Eye (tissue), 1 donor: ENCODE data around the gene PTPRT.
"Not testable (repeated sequence)": the region's sequence is repeated elsewhere in the genome, so short reads cannot be mapped to it uniquely, and the experiment has no call there.

Source experiments
- DNase-seq: peaks from one replicate; pipeline ENCODE4 v3.0.0-alpha.2; 2015

The PTPRT gene

DNA sequence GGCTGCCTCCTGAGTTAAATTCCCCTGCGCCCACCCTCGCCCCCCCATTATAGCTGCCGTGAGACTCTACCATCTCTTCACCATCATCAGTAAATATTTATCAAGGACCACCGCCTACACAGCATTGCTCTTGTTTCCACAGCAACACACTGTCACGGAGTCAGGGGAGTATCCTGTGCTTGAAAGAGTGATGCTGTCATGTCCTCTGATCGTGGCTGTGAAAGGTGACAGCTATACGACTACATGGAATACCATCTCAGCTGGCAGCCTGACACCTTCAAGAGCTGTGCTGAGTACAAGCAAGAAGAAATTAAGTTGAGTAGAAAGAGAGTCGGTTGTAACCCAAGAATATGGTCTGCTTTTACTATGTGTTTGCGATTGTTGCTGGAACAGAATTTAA lies 3.4 kb downstream of the PTPRT start:
- no peak for DNase-seq

DNA sequence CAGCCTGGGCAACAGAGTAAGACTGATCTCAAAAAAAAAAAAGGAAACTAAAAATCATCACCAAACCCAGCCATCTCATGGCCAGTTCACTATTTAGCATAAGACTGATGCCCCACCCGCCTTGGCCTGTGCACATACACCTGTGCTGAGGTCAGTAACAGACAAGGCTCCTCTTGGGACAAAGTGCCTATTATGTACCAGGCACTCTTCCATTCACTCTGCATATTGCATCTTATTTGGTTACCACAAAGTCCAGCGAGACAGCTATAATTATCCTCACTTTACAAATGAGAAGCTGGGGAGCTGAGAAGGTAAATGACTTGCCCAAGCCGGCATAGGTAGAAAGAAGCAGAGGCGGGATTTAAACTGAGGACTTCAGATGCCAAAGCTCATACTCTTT lies 3.8 kb downstream of the PTPRT start:
- DNase-seq, result no peak

DNA sequence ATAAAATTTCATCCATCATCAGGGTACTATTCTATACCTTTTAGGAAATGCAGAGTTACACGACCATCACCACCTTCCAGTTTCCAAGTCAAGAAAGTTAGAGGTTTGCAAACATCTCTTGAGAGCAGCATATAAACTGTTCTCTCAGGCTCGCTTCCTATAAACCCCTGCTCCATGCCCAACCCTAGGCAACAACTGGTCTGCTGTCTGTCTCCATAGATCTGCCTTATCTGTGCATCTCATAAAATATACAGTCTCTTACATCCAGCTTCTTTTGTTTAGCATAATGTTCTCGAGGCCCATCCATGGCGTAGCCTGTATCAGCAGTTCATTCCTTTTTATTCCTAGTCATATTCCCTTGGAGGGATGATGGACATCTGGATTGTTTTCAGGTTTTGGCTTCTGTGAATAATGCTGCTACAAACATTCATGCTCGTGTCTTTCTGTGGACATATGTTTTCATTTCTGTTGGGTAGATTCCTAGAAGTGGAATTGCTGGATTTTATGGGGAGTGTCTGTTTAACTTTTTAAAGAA lies 6.1 kb downstream of the PTPRT start:
- peak; percentile 59 for DNase-seq

DNA sequence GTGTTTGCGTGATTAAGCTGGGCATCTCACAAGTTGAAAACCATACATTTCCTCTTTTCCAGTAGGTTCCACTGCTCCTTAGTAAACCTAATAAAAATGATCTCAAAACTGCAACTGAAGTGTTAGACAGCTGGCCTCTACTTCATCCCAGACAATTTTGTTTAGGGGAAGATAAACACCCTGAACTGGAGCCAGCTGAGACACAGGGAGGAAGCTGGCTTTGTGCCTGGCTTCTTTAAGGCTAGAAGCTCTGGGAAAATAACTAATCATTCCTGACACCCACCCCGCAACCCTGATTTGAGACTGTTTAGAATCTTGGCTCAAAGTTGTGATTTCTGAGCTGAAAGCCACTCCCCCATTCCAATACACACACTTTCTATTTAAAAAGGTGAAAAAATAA lies 11.6 kb downstream of the PTPRT start:
- DNase-seq, result peak; percentile 50

DNA sequence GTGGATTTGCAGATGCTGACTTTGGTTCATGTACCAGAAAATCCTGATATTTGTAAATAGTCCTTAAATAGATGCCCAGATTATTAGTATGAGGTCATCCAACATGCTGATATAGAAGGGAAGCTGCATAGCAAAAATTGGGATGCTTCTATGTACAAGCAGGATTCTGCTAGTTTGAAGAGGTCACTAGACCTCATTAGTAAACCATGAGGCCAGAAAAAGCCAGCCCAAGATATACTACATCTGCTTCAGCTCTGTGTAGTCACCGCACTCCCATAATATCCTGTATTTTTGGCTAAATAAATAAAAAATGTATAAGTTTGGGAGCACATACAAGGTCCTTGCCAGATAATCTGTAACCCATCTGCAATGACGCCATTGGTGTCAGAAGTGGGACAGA lies 13.0 kb downstream of the PTPRT start:
- no peak for DNase-seq

DNA sequence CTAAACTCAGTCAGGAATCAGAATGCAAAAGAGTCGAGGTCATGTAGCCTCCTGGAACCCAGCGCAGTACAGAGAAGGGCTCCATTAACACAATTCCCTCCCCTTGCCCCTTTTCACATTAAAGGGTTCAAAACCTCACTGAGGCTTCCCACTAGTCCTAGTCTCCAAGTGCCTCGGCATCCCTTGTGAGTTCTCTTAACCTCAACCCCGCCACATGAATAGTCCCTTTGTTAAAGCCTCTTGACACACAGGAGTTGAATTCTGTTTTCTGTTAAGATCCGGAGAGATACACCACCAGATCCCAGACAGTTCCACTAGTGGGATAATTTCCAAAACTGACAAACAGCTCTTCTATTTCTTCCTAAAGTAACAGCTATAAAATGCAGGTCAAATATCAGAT lies 17.8 kb downstream of the PTPRT start:
- DNase-seq, result no peak

DNA sequence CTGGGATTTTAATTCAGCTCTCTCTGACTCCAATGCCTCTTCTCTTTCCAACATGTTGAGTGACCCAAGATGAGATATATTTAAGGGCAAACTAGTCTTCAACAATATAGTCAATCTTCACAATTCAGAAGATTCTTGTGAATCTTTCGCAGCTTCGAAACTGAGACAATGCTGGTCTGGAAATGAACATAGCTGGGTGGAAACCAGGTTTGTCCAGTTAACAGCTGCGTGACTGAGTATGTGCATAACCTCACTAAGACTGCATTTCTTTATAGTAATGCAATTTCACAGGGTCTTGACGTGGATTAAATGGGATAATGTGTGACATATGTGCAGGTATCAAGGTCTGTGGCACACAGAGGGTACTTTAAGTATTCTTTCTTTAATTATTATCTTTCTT lies 18.9 kb downstream of the PTPRT start:
- DNase-seq, result no peak

DNA sequence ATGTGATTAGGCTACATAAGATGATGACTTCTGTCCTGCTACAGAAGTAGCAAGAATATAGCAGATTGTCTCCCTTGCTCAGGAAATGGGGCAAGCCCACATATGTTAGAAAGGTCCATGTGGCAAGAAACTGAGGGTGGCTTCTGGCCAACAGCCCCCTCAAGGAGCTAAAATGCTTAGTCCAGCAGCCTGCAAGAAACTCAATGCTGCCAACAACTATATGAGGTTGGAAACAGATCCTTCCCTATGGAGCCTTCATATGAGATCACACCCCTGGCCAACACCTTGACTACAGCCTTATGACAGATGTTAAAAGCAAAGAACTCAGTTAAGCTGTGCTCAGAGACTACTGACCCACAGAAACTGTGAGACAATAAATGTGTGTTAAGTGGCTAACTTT lies 22.1 kb downstream of the PTPRT start:
- DNase-seq, result no peak

DNA sequence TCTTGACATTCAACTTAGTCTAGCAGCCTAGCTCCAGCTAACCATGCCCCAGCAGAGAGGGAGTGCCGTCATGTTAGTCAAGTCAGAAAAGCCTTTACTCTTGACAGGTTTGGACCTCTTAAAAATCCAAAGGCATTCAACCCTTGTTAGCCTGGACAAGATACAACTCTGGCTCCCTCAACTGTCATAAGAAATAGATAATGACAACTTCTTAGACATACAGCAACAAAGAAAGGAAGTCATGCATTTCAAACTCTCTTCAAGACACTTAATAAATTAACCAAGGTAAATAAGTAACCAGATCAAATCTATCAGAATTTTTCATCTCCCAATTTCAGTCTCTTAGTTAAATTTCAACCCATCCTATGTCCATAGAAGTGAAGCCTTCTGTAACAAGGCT lies 22.7 kb downstream of the PTPRT start:
- DNase-seq, result no peak

DNA sequence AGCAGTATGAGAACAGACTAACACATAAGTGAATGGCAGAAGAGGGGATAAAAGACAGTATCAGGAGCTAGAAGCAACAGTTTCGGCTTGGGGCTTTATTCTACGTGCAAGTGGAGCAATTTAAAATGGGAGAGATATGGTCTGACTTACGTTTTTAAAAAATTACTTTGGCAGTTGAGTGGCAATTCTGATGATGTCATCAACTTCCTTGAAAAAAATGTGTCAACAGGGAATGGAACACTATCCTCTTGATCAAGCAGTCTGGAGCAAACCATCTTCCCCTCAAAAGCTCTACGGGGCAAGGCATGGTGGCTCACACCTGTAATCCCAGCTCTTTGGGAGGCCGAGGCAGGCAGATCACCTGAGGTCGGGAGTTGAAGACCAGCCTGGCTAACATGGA lies 24.1 kb downstream of the PTPRT start:
- no peak for DNase-seq

DNA sequence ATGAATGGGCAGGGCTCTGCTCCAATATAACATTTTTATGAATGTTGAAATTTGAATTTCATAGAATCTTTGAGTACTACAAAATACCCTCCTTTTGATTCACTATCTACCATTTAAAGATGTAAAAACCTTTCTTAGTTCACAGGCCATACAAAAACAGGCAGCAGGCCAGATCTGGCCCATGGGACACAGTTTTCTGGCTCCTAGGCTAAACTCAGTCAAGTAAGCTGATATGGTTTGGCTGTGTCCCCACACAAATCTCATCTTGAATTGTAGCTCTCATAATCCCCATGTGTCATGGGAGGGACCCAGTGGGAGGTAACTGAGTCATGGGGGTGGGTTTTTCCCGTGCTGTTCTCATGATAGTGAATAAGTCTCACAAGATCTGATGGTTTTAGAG lies 25.0 kb downstream of the PTPRT start:
- DNase-seq, result not testable (repeated sequence)

DNA sequence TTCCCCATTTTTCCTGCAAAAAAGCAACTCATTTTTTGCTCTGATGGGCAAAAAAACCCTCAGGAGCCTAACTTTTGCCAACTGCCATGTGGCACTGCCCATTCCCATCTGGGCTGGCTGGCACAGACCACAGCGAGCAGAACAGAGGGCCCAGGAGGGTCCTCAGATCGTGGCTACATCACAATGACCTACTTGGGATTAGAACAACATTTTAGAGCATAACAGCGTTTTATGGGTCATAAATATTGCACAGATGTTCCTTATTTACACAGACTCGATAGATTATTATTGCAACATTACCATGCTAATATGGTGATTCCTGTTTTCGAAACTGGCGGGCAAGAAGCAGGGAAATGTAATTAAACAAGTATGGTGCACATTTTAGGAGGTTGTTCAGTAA lies 28.0 kb downstream of the PTPRT start:
- no peak for DNase-seq

DNA sequence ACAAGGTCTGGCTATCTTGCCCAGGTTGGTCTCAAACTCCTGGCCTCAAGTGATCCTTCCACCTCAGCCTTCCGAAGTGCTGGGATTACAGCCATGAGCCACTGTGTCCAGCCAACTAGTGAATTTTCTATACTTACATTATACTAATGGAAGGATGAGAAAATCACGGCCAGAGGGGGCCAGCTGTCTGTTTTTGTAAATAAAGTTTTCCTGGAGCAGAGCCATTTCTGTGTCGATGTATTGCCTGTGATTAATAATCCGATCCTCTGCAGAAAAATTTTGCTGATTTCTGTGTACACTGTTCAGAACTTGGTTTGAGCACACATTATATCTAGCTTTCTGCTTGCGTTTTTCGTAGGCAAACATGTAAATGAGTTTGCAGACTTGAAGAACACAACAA lies 28.8 kb downstream of the PTPRT start:
- no peak for DNase-seq

DNA sequence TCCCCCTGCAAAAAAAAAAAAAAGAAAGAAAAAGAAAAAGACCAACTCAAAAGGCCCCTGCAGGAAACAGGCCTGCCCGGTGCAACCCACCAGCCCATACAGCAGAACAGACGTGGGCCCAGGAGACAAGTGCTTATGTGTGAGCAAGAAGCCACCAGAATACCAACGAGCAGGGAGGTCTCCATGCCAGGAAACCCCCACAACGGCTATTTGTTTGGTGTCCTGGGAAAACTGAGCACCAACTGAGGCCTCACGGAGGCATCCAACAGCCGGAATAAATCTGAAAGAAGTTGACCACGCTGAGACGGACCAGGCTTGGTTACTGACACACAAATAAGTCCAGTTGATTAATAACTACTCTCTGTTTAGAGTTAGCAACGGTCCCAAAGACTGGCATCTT lies 29.7 kb downstream of the PTPRT start:
- no peak for DNase-seq

DNA sequence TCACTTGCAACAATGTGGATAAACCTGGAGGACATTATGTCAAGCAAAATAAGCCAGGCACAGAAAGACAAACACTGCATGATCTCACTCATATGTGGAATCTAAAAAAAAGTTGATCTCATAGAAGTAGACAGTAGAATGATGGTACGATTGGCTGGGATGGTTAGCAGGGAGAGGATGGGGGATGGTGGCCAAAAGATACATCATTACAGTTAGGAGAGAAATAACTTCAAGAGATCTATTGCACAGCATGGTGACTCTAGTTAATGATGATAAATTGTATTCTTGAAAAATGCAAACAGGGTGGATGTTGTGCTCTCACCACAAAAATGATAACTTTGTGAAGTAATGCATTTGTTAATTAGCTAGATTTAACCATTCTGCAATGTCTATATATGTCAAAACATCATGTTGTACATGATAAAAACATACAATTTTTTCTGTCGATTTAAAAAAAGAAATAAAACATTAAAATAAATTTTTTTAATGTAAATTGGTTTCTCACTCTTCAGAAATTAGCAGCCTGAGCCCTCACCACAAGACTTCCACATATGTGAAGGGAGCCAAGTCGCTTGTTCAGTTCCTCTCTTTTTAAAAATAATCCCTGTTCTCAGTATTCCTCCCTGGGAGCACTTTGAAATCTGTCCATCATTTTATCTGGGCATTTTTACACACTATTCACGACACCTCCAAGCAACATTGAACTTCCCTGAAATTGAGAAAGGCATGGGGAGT lies 34.2 kb downstream of the PTPRT start:
- no peak for DNase-seq

DNA sequence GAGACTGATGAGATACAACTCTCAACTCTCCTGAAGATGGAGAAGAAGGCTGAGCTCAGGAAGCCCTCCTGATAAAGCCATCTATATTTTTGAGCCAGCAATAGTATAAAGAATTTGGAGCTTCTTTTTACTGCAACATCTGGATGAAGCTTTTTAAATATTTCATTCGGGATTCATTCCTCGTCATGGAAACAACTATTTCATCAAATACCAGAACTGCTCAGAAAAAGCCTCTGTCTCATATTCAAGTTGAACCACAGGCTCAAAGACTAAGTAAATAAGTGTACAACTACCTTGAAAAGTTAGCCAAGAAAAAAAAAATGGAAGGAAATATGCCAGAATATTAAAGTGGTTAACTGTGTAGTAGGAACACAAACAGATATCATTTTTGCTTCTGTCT lies 37.8 kb downstream of the PTPRT start:
- DNase-seq, result peak; percentile 20

DNA sequence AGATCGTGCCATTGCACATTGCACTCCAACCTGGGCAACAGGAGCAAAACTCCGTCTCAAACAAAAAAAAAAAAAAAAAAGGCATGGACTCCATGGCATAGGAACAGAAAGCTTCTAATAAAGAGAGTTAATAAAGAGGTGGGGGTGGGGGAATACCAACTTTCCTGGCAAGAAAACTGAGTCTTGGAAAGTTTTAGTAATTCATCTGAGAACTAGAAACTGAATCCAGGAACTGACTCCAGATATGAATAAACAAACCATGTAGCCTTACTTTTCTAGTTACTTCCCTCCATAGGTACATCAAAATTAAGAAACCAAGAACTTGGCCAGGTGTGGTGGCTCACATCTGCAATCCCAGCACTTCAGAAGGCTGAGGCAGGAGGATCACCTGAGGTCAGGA lies 38.5 kb downstream of the PTPRT start:
- DNase-seq, result no peak

DNA sequence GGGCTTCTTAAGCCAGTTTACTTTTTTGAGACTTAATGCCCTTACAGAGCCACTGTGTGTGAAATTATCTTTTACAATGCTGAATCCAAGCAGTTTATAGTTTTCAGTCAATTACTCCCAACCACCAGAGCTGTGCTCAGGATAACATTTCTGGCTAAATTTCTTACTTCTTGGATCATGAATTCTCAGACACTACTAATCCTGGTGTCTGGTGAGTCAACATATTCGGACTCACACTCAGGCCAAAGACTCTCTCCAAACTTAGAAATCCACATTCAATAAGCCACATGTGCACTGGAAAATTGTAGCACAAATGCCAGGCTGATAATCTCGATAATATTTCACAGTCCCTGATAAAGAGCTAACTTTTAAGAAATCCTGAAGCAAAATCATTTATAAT lies 49.0 kb downstream of the PTPRT start:
- DNase-seq, result no peak

DNA sequence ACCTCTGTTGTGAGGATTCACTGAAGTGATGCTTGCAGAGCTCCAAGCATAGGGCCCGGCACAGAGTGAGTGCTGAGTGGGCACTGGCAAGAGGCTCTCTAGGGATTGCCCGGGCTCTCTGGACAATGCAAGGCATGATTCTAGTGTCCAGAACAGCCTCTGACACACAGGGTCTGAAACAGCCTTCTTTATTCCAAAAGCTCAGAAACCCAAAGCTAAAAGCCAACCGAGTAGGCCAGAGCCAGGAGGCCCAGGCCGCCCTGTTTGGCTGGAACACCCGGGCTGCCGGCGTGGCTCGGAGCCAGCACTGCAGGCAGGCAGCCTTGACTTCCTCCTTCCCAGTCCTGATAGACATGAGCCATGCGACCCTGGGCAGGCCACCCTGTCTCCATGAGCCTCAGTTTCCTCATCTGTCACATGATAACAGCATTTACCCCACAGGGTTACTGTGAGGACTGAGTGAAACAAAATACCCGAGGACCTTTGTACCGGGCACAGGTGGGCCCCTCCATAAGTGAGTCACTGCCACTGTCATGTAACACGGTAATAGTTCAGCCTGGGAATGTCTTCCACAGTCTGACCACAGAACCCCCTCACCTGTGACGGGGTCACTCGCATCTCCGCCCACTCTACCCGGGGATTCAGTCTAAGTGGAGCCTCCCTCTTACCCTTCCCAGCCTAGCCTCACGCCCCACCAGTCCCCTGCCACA lies 51.5 kb downstream of the PTPRT start:
- DNase-seq, result no peak

DNA sequence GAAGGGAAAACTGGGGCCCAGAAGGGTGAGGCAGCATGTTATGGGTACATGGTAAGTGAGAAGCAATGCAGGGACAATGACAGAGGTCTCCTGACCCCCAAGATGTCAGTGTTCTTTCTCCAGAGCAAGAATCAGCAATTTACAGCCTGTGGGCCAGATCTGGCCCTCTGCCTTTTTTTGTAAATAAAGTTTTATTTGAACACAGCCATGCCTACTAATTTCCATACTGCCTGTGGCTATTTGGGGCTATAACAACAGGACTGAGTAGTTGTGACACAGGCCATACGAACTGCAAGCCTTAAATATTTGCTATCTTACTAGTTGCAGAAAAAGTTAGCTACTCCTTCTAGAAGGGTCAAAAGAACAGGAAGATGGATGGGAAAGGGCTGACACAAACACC lies 52.5 kb downstream of the PTPRT start:
- no peak for DNase-seq

DNA sequence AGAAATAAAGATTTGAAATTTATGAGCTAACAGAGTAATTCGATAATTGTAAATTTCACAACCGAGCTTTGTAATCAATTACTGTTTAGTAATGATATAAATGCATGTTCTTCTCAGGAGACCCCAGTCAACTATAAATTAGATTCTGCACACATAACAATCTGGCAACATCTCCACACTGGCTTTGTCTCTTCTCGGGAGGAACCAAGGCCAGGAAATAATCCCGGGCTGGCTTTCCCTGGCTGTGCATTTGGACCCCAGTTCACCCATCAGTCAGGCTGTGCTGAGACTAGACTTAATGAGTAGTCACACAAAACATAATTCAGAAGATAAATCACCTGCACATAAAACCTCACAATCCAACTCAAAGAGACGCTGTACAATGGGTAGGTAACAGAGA lies 65.5 kb downstream of the PTPRT start:
- no peak for DNase-seq

DNA sequence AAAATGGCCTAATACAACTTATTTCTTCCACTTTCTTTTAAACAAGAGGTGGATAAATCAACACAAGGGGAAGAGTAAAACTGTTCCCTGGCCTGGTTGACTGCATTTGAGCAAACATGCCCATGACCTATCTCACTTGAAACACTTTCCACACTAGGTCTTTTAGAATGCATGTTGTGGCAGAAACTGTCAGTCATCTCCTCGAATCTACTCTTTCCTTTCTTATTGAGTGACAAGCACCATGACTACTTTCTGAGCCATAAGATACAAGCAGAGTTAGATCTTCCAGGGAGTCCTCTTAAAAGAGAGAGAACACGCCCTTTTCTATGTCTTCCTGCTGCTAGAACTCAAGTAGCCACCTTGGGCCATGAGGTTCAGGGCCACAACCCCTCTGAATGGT lies 66.5 kb downstream of the PTPRT start:
- no peak for DNase-seq

DNA sequence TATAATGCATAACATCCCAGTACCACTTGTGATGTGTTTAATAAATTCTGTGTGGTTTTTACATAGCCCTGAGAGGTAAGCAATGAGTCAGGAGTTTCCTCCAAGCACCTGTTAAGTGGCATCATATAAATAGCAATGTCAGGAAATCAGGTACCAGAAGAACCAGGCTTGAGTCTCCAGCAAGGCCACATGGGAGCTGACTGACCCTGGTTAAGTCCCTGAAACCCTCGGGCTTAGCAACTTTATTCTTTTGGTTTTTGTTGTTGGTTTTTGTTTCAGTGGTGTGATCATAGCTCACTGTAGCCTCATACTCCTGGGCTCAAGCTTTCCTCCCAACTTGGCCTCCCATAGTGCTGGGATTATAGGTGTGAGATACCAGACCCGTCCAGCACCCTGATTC lies 70.0 kb downstream of the PTPRT start:
- no peak for DNase-seq

DNA sequence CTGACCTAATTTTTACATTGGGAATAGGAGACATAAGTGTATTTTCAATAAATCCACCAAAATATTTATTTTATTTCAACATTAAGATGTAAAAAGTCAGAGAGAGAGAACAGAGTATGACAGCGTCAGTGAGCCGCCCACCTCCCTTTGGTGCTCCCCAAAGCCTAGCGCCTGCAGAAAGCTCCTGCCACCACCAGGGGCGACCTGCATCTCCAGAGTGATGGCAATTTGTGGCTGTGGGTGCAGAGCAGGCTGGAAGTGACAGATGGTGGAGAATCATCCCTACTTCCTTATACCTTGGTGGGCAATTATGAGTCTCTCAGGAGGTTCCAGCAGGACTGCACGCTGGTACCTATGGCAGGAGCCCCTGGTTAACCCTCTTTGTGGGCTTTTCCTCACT lies 87.3 kb downstream of the PTPRT start:
- no peak for DNase-seq

DNA sequence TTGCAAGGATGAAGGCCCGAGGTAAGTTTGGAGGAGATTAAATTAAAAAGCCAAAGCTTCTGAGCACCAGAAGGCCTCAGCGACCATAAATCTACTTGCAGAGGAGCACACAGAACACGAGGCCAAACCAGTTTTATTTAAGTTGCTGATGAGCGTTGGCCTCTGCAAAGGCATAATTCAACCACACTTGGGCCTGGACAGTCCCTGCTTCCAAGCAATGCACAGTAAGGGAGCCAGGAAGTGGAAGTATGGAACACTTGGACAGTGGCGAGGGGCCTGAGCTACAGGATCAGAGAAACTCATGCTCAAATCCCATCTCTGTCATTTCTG lies 92.8 kb downstream of the PTPRT start:
- DNase-seq, result no peak
